Neuron (in vitro differentiated cells): Measurements from ENCODE around the gene SLC47A2.

Experiments used
- H2AFZ ChIP-seq: one replicate; pipeline ENCODE4 v1.6.1; 2013; ENCODE audit warnings: low read depth, mild to moderate bottlenecking, inconsistent platforms, low read length, moderate library complexity
- H3K27me3 ChIP-seq: one replicate; pipeline ENCODE4 v1.6.1; 2013; ENCODE audit warnings: low read length; ENCODE audit not compliant: insufficient read depth
- H3K36me3 ChIP-seq: one replicate; pipeline ENCODE4 v1.6.1; 2013; ENCODE audit warnings: low read length; ENCODE audit not compliant: insufficient read depth
- H3K4me1 ChIP-seq: one replicate; pipeline ENCODE4 v1.6.1; 2013; ENCODE audit warnings: low read length; ENCODE audit not compliant: insufficient read depth
- H3K4me3 ChIP-seq: 2 replicates; pipeline ENCODE4 v1.5.1; 2013; ENCODE audit warnings: mild to moderate bottlenecking, low read length, moderate library complexity
- H3K9me3 ChIP-seq: one replicate; pipeline ENCODE4 v1.6.1; 2013; ENCODE audit warnings: low read length

The SLC47A2 gene

GRCh38 chr17:19656336-19656735 is 60.0 kb downstream of the SLC47A2 start:
- peaks cover 22% of the 10 kb centered on the region for H3K9me3 ChIP-seq
- H3K36me3 ChIP-seq, result peaks cover 29% of the 10 kb centered on the region
- H3K27me3 ChIP-seq, result no peaks in the 10 kb centered on the region
- no peak overlapping the region for H2AFZ ChIP-seq
- no peak overlapping the region for H3K4me3 ChIP-seq
- H3K4me1 ChIP-seq, result no peaks in the 10 kb centered on the region

DNA sequence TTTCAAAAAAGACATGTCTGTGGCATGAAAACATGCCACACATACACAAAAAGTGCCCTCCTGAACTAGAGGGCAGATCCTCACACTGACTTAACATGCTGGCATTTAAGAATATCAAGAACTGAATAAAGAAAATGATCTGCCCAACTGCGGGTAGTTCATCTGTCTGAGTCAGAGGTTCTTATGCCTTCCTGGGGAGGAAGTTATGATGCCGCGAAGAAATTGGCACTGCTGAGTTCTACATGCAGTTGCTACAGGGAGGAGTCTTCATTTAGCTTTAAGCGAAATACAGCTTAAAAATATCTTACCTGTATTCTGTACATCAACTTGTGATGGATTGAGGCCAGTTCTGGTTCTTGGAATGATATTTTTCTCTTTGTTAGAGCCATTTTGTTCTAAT is 61.5 kb downstream of the SLC47A2 start:
- Histone ChIP-seq H3K27me3 (no peaks in the 10 kb centered on the region), H2AFZ (no peak overlapping the region), H3K4me3 (no peak overlapping the region), H3K4me1 (no peaks in the 10 kb centered on the region), H3K9me3 (peaks cover 22% of the 10 kb centered on the region), H3K36me3 (peaks cover 25% of the 10 kb centered on the region)

DNA sequence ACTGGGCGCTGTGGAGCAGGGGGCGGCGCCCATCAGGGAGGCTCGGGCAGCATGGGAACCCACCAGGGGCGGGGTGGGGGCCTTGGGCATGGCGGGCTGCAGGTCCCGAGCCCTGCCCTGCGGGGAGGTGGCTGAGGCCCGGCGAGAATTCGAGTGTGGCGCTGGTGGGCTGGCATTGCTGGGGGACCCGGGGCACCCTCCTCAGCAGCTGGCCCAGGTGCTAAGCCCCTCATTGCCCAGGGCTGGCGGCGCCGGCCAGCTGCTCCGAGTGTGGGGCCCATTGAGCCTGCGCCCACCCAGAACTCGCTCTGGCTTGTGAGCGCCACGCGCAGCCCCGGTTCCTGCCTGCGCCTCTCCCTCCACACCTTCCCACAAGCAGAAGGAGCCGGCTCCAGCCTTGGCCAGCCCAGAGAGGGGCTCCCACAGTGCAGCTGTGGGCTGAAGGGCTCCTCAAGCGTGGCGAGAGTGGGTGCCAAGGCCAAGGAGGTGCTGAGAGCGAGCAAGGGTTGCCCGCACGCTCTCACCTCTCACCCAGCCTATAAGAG is 62.0 kb downstream of the SLC47A2 start:
- Histone ChIP-seq H3K27me3 (no peaks in the 10 kb centered on the region), H2AFZ (no peak overlapping the region), H3K4me1 (peaks cover 4% of the 10 kb centered on the region), H3K4me3 (no peak overlapping the region), H3K36me3 (peaks cover 25% of the 10 kb centered on the region), H3K9me3 (peaks cover 22% of the 10 kb centered on the region)

- no peak overlapping the region for H3K4me3 ChIP-seq
- peaks cover 9% of the 10 kb centered on the region for H3K4me1 ChIP-seq
- peaks cover 22% of the 10 kb centered on the region for H3K9me3 ChIP-seq
- H2AFZ ChIP-seq, result no peak overlapping the region
- no peaks in the 10 kb centered on the region for H3K27me3 ChIP-seq
- peaks cover 25% of the 10 kb centered on the region for H3K36me3 ChIP-seq
Measured at GRCh38 chr17:19652595-19652994, 63.8 kb downstream of the SLC47A2 start.

DNA sequence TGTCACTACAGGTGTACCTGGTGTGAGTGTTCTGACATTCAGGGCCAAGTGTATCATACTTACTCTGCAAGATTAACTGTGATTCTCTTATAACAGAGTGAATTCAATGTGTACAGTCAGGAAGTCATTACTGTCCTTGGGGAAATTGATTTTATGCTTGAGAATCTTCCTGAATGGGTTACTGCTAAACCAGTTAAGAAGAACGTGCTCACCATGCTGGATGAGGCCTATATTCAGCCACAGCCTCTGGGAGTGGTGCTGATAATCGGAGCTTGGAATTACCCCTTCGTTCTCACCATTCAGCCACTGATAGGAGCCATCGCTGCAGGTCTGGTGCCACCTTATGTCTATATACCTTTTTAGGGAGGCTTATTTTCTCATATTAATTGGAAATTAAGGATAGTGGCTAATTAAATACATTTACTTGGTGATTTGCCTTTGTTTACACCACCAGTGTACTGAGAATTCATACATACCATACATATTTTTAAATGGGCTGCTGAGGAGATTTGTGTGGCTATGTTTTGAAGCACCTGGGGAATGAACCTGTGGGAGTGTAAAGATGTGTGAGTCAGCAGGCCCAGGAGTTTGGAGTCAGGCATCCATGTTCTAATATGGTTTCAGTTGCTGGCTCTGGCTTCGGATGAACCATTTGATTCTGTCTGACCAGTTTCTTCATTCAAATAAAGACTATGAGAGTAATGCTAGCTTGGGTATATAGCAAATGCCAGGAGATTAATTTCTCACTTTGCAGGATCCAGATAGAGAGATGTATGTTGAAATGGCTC is 64.7 kb downstream of the SLC47A2 start:
- Histone ChIP-seq H3K36me3 (peaks cover 25% of the 10 kb centered on the region), H3K4me3 (no peak overlapping the region), H2AFZ (no peak overlapping the region), H3K27me3 (no peaks in the 10 kb centered on the region), H3K4me1 (peaks cover 18% of the 10 kb centered on the region), H3K9me3 (peaks cover 22% of the 10 kb centered on the region)

DNA sequence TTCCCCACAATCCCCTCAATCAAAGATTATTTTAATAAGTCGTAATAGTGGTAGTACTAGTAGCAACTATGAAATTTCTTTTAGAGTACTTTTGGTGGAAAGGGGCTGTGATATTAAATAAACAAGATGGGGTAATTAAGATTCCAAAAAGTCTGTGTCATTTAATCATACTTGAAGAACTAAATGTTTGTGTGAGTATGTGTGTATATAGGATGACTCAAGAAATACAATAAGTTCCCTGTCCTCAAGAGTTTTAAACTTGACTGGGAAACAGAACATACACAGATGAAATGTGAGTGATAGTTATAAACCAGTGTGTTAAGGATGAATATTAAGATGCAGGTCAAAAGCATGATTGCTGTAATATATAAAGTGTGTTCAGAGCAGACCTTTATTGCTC is 65.6 kb downstream of the SLC47A2 start:
- peaks cover 18% of the 10 kb centered on the region for H3K4me1 ChIP-seq
- H3K9me3 ChIP-seq, result peaks cover 19% of the 10 kb centered on the region
- H2AFZ ChIP-seq, result no peak overlapping the region
- no peaks in the 10 kb centered on the region for H3K27me3 ChIP-seq
- peaks cover 18% of the 10 kb centered on the region for H3K36me3 ChIP-seq
- no peak overlapping the region for H3K4me3 ChIP-seq

DNA sequence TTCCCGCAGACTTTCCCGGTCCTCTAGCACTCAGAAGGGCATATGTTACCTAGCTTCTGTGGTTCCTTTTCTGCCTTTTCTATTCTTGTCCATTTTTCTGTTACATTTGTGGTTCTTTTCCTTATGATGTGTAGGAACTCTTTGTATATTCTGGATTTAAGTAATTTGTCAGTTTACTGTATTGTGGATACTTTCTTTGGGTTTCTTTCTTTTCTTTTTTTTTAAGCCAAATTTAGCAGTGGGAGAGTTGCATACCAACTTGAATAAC is 67.2 kb downstream of the SLC47A2 start:
- Histone ChIP-seq H3K4me3 (peak overlapping the region; percentile 91), H3K36me3 (peaks cover 4% of the 10 kb centered on the region), H3K9me3 (peaks cover 6% of the 10 kb centered on the region), H2AFZ (peak overlapping the region; percentile 95), H3K4me1 (peaks cover 18% of the 10 kb centered on the region), H3K27me3 (no peaks in the 10 kb centered on the region)

- peaks cover 18% of the 10 kb centered on the region for H3K4me1 ChIP-seq
- peak within 1 kb of the TSS; percentile 95 for H2AFZ ChIP-seq
- H3K27me3 ChIP-seq, result no peaks in the 10 kb centered on the region
- H3K36me3 ChIP-seq, result peaks cover 4% of the 10 kb centered on the region
- peak within 1 kb of the TSS; percentile 91 for H3K4me3 ChIP-seq
- H3K9me3 ChIP-seq, result peaks cover 4% of the 10 kb centered on the region
Measured at GRCh38 chr17:19648475-19649273, 67.7 kb downstream of the SLC47A2 start, which contains the start of gene ALDH3A2. Gene ALDH3A2 (plus strand): TSS chr17:19648751. CDS start chr17:19648972, 221 bp downstream.

DNA sequence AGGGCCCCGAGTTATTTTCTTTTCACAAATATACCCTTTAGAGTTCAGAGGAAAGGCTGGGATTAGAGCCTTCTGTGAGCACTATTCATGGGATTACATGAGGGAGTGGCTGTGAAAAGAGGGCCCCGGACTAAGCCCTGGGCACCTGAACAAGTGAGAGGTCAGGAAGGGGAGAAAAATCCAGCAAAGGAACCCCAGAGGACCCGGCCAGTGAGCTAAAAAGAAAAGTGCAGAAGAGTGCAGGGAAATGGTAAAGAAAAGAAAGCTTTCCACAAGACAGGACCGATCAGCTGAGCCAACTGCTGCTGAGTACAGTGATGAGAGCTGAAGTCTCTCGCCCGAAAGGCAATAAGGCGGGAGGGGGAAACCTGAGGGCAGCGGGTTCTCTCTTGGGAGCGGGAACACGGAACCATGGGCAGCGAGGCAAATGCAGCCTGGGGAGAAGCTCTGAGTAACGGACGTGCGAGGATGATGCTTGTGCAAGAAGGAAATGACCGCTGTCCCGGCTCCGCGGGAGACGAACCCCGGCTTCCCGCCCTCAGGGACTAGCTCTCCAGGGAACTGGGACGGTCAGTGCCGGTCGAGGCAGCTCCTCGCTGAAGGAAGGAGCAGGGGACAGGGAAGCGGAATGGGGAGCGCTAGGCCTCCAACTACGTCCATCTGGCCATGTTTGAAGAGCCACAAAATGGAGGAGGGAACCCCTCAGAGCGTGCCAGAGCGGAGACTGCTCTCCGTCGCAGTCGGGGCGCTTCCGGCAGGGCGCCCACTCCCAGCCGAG is 68.5 kb downstream of the SLC47A2 start:
- Histone ChIP-seq H2AFZ (peak overlapping the region; percentile 95), H3K4me3 (peak overlapping the region; percentile 91), H3K27me3 (no peaks in the 10 kb centered on the region), H3K36me3 (peaks cover 2% of the 10 kb centered on the region), H3K9me3 (peaks cover 2% of the 10 kb centered on the region), H3K4me1 (peaks cover 18% of the 10 kb centered on the region)

DNA sequence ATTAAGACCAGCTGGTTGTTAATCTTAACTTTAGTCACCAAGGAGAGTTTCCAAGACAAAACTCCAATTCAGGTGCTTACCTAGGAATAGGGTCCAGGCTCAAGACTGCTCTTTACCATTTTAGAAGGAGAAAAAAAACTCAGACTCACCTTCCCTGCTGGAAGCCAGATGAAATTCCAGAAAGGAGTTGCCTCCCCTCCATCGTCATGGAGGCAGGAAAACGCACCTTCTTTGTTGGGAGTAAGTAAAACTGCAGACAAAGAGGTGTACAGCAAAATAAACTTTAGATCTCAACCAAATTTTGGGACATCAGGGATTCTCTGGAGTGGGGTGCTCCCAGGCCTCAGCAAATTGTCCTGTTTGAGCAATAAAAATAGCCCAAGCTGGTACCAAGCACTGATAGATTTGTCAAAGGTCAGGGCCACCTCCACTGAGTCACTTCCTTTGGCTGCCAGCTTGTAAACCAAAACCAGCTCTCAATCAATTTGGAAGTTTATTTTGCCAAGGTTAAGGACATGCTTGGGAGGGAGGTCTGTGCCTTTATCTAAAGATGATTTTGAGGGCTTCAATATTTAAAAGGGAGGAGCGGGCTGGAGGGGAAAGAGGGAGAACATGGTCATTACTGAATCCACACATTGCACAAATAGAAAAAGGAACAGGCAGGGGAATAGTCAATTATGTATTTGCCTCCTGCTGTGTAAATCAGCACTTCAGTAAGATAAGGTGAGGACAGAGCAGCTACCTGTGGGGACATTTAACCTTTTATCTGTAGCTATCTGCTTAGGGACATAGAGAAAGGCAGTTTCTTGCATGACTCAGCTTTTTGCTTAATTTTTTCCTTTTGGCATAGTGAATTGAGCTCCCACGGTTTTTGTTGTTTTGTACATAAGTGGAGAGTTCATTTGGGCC is 69.3 kb downstream of the SLC47A2 start:
- peak overlapping the region; percentile 95 for H2AFZ ChIP-seq
- H3K9me3 ChIP-seq, result peaks cover 2% of the 10 kb centered on the region
- H3K27me3 ChIP-seq, result no peaks in the 10 kb centered on the region
- peak overlapping the region; percentile 91 for H3K4me3 ChIP-seq
- peaks cover 18% of the 10 kb centered on the region for H3K4me1 ChIP-seq
- H3K36me3 ChIP-seq, result no peaks in the 10 kb centered on the region

- peaks cover 18% of the 10 kb centered on the region for H3K4me1 ChIP-seq
- H3K36me3 ChIP-seq, result no peaks in the 10 kb centered on the region
- H2AFZ ChIP-seq, result no peak overlapping the region
- H3K4me3 ChIP-seq, result no peak overlapping the region
- no peaks in the 10 kb centered on the region for H3K9me3 ChIP-seq
- H3K27me3 ChIP-seq, result peaks cover 2% of the 10 kb centered on the region
Measured at GRCh38 chr17:19645734-19646201, 70.6 kb downstream of the SLC47A2 start.
